Natural killer cell treated with Interleukin-12 subunit alpha and Interleukin-12 subunit beta and Interleukin-15 and Interleukin-18, amount 100 ng/mL, for 72 hours (primary cell): ENCODE data around the gene MRS2. TPM values are rescaled to one million over a fixed set of nuclear protein-coding genes. Genes with fewer than 3 reads are reported as not detected.
"Not testable (repeated sequence)": the region's sequence is repeated elsewhere in the genome, so short reads cannot be mapped to it uniquely, and the experiment has no call there.

ENCODE experiments used
- ATAC-seq, 2 donors: fragments of 150-1000 bp; cut with Tn5 transposase in 1 of 2; sonication (Bioruptor Pico), chemical (Tn5 transposase) in 1 of 2; 2 replicates each; pipeline ENCODE4 v1.10.0; 2021
- DNase-seq: peaks from one replicate; pipeline ENCODE4 v3.0.0; 2022; ENCODE audit warnings: low spot score
- H3K27ac Mint-ChIP-seq, 2 donors: 1 replicate in 1 of 2; 2 replicates in 1 of 2; pipeline ENCODE4 v1.8.0; 2022; ENCODE audit warnings: mixed read lengths in 2 of 2, mild to moderate bottlenecking in 1 of 2, moderate library complexity in 1 of 2
- H3K27me3 Mint-ChIP-seq, 2 donors: 1 replicate in 1 of 2; 2 replicates in 1 of 2; pipeline ENCODE4 v1.8.0; 2022; ENCODE audit warnings: mixed read lengths in 2 of 2
- H3K36me3 Mint-ChIP-seq: one replicate; pipeline ENCODE4 v1.8.0; 2022; ENCODE audit warnings: mixed read lengths
- H3K4me1 Mint-ChIP-seq, 2 donors: 1 replicate in 1 of 2; 2 replicates in 1 of 2; pipeline ENCODE4 v1.8.0; 2022; ENCODE audit warnings: low read depth in 2 of 2, mixed read lengths in 2 of 2, mild to moderate bottlenecking in 1 of 2
- H3K4me3 Mint-ChIP-seq: one replicate; pipeline ENCODE4 v1.8.0; 2022; ENCODE audit warnings: mixed read lengths
- H3K9me3 Mint-ChIP-seq: 2 replicates; pipeline ENCODE4 v1.8.0; 2022; ENCODE audit warnings: mixed read lengths
- total RNA-seq, 2 donors: library from RNA; stranded (reverse); gene quantifications; one replicate each; pipeline ENCODE4 v1.2.3, GENCODE V29; 2022

The MRS2 gene
- total RNA-seq: 10 to 100 TPM; 22.5 to 36.7 TPM

GRCh38 chr6:24402697-24403500 lies at the start of gene MRS2:
TSS of gene MRS2 (plus strand) at chr6:24402936. CDS start at chr6:24403047, 111 bp downstream.
- H3K4me1 Mint-ChIP-seq: peaks cover 12 to 19% of the 10 kb centered on the region in 2 donors
- peaks cover 17 to 31% of the 10 kb centered on the region in 2 donors for H3K27me3 Mint-ChIP-seq
- no peaks in the 10 kb centered on the region for H3K9me3 Mint-ChIP-seq

GRCh38 chr6:24353861-24354260 lies 48.9 kb upstream of the MRS2 start:
- no peak for ATAC-seq
- Mint-ChIP-seq H3K36me3 (no peaks in the 10 kb centered on the region), H3K9me3 (no peaks in the 10 kb centered on the region), H3K4me1 (peaks cover 7 to 9% of the 10 kb centered on the region in 2 donors), H3K27me3 (peaks cover 28 to 35% of the 10 kb centered on the region in 2 donors), H3K4me3 (no peak overlapping the region), H3K27ac (no peak overlapping the region)
- no peak for DNase-seq

More at GRCh38 chr6:24402697-24403500, at the start of gene MRS2:
- peak within 1 kb of the TSS; percentile 94 for H3K4me3 Mint-ChIP-seq
- DNase-seq (peak; percentile 88), ATAC-seq (peak; percentile 96 to 98)
- H3K36me3 Mint-ChIP-seq: peaks cover 6% of the 10 kb centered on the region
- H3K27ac Mint-ChIP-seq: peak within 1 kb of the TSS; percentile 71 to 88

GRCh38 chr6:24355393-24355792 lies 47.3 kb upstream of the MRS2 start:
- Mint-ChIP-seq H3K4me1 (peaks cover 10 to 13% of the 10 kb centered on the region in 2 donors), H3K4me3 (no peak overlapping the region), H3K27ac (no peak overlapping the region), H3K36me3 (no peaks in the 10 kb centered on the region), H3K9me3 (no peaks in the 10 kb centered on the region), H3K27me3 (peaks cover 26 to 27% of the 10 kb centered on the region in 2 donors)
- ATAC-seq (no peak), DNase-seq (no peak)

- DNase-seq: no peak
Measured at GRCh38 chr6:24356310-24356973, 46.3 kb upstream of the MRS2 start.

GRCh38 chr6:24357336-24358218 lies 45.2 kb upstream of the MRS2 start, which contains the start of gene DCDC2:
TSS of gene DCDC2 (minus strand) at chr6:24358059. CDS start at chr6:24357750, 309 bp downstream.
- Mint-ChIP-seq H3K4me3 (peak within 1 kb of the TSS; percentile 54), H3K27ac (no peak within 1 kb of the TSS), H3K27me3 (peaks cover 29% of the 10 kb centered on the region in 2 donors), H3K4me1 (peaks cover 10 to 13% of the 10 kb centered on the region in 2 donors), H3K36me3 (no peaks in the 10 kb centered on the region), H3K9me3 (no peaks in the 10 kb centered on the region)
- ATAC-seq (peak; percentile 28 to 62), DNase-seq (no peak)

More at GRCh38 chr6:24356310-24356973, 46.3 kb upstream of the MRS2 start:
- no peak for ATAC-seq
- H3K4me3 Mint-ChIP-seq: no peak overlapping the region
- no peaks in the 10 kb centered on the region for H3K9me3 Mint-ChIP-seq
- H3K36me3 Mint-ChIP-seq: no peaks in the 10 kb centered on the region
- no peak overlapping the region for H3K27ac Mint-ChIP-seq
- H3K27me3 Mint-ChIP-seq: peaks cover 22 to 26% of the 10 kb centered on the region in 2 donors
- H3K4me1 Mint-ChIP-seq: peaks cover 10 to 13% of the 10 kb centered on the region in 2 donors

- Mint-ChIP-seq H3K36me3 (no peaks in the 10 kb centered on the region), H3K27me3 (peaks cover 29% of the 10 kb centered on the region in 2 donors), H3K27ac (no peak overlapping the region), H3K9me3 (no peaks in the 10 kb centered on the region), H3K4me3 (peak overlapping the region; percentile 54), H3K4me1 (peaks cover 10 to 13% of the 10 kb centered on the region in 2 donors)
- ATAC-seq (no peak), DNase-seq (no peak)
Measured at GRCh38 chr6:24358219-24358821, 44.4 kb upstream of the MRS2 start.

GRCh38 chr6:24359640-24360454 lies 42.9 kb upstream of the MRS2 start:
- Mint-ChIP-seq H3K9me3 (no peaks in the 10 kb centered on the region), H3K27me3 (peaks cover 34 to 36% of the 10 kb centered on the region in 2 donors), H3K4me3 (peak overlapping the region; percentile 62), H3K27ac (no peak overlapping the region), H3K4me1 (peaks cover 10 to 13% of the 10 kb centered on the region in 2 donors), H3K36me3 (no peaks in the 10 kb centered on the region)
- DNase-seq: peak; percentile 70
- ATAC-seq: peak; percentile 83 to 87

- not testable (repeated sequence) for ATAC-seq, H3K36me3 Mint-ChIP-seq, H3K4me3 Mint-ChIP-seq, H3K27ac Mint-ChIP-seq, DNase-seq, H3K9me3 Mint-ChIP-seq
- peaks cover 10 to 13% of the 10 kb centered on the region in 2 donors for H3K4me1 Mint-ChIP-seq
- H3K27me3 Mint-ChIP-seq: peaks cover 34 to 42% of the 10 kb centered on the region in 2 donors
Measured at GRCh38 chr6:24362363-24362762, 40.4 kb upstream of the MRS2 start.

- H3K27me3 Mint-ChIP-seq: peaks cover 31 to 46% of the 10 kb centered on the region in 2 donors
- H3K4me3 Mint-ChIP-seq, DNase-seq, H3K36me3 Mint-ChIP-seq, ATAC-seq, H3K4me1 Mint-ChIP-seq, H3K9me3 Mint-ChIP-seq, H3K27ac Mint-ChIP-seq: not testable (repeated sequence)
Measured at GRCh38 chr6:24365103-24365633, 37.6 kb upstream of the MRS2 start.

GRCh38 chr6:24374612-24375011 lies 28.1 kb upstream of the MRS2 start:
- ATAC-seq (no peak), DNase-seq (no peak)
- no peaks in the 10 kb centered on the region for H3K9me3 Mint-ChIP-seq
- H3K36me3 Mint-ChIP-seq: no peaks in the 10 kb centered on the region
- no peak overlapping the region for H3K27ac Mint-ChIP-seq
- H3K4me1 Mint-ChIP-seq: no peaks in the 10 kb centered on the region
- peaks cover 19 to 33% of the 10 kb centered on the region in 2 donors for H3K27me3 Mint-ChIP-seq
- no peak overlapping the region for H3K4me3 Mint-ChIP-seq

GRCh38 chr6:24376871-24377270 lies 25.9 kb upstream of the MRS2 start:
- Mint-ChIP-seq H3K27ac (no peak overlapping the region), H3K27me3 (peaks cover 24 to 41% of the 10 kb centered on the region in 2 donors), H3K36me3 (no peaks in the 10 kb centered on the region), H3K4me1 (no peaks in the 10 kb centered on the region), H3K4me3 (no peak overlapping the region), H3K9me3 (no peaks in the 10 kb centered on the region)
- ATAC-seq: no peak
- no peak for DNase-seq

- no peak overlapping the region for H3K27ac Mint-ChIP-seq
- no peaks in the 10 kb centered on the region for H3K36me3 Mint-ChIP-seq
Measured at GRCh38 chr6:24378473-24379097, 24.2 kb upstream of the MRS2 start.

More at GRCh38 chr6:24378473-24379097, 24.2 kb upstream of the MRS2 start:
- ATAC-seq (no peak), DNase-seq (no peak)
- Mint-ChIP-seq H3K9me3 (no peaks in the 10 kb centered on the region), H3K27me3 (peaks cover 18 to 37% of the 10 kb centered on the region in 2 donors), H3K4me3 (no peak overlapping the region), H3K4me1 (no peaks in the 10 kb centered on the region)
